ENCODE measurements around the gene RAB6A. TPM values are rescaled to one million over a fixed set of nuclear protein-coding genes. Genes with fewer than 3 reads are reported as not detected.
"Not testable (repeated sequence)": the region's sequence is repeated elsewhere in the genome, so short reads cannot be mapped to it uniquely, and the experiment has no call there.

RAB6A gene
- total RNA-seq, 1 experiment from 2014 or later = 76.3 TPM

DNA sequence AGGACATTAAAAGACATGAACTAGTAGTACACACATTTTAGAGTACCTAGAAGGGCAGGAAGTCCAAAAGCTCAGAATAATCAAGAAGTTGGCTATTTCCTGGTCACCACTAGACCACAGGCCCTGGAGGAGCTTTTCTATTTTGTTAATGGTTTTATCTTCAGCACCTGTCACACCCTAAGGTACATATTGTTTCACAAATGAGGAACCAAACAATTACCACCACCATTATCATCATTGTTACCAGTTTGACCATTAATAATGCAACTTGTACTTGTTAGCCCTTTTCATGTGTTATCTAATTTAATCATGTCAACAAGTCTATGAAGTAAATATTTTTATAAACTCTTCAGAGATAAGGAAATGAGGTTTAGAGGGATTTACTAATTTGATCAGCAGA lies 31.7 kb upstream of the RAB6A start:
- Histone ChIP-seq H4K20me1 (ENCODE audit: insufficient read depth, low read depth, low read length) (no peaks in the 10 kb centered on the region), H3K4me3 (ENCODE audit: low read length) (no peak overlapping the region), H3K27ac (ENCODE audit: low read length) (no peak overlapping the region), H3K27me3 (ENCODE audit: low read length) (no peaks in the 10 kb centered on the region), H3K36me3 (ENCODE audit: insufficient read depth, low read length) (0 out of 2 replicates have a peak, but pooled peaks cover 3% of the 10 kb centered on the region), H3K9ac (ENCODE audit: low read length) (no peak overlapping the region), H3K4me2 (ENCODE audit: low read depth, low read length, poor library complexity, severe bottlenecking) (no peak overlapping the region), H3K9me2 (replicated peaks; ENCODE audit: insufficient read depth, low read length) (no peaks in the 10 kb centered on the region), H3K9me3 (ENCODE audit: low read length) (no peaks in the 10 kb centered on the region), H2AFZ (ENCODE audit: low read length) (no peak overlapping the region), H3K4me1 (ENCODE audit: low read length) (peaks cover 12% of the 10 kb centered on the region), H3K79me2 (ENCODE audit: low read length) (peaks cover 51% of the 10 kb centered on the region)
- DNase-seq = no peak

DNA sequence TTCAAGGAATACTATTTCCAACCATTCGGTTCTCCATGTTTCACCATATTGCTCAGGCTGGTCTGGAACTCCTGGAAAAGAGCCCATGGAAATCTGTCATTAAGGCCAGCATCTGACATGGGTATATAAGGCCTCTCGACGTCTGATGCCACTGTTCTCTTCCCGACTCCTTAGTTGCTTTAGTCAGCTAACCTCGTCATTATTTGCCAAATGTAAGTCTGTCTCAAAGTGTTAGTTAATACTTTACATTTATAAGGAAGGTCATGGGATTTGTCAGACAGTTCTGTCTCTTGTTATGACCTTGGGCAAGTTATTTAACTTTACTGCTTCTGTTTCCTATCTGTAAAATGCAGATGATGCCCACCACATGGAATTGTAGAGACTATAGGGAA lies 28.4 kb upstream of the RAB6A start:
- 0 out of 2 replicates have a peak, but pooled peaks cover 3% of the 10 kb centered on the region for H3K36me3 ChIP-seq (ENCODE audit: insufficient read depth, low read length)
- H3K9ac ChIP-seq (ENCODE audit: low read length) = peak overlapping the region; percentile 95
- H3K9me2 ChIP-seq (replicated peaks; ENCODE audit: insufficient read depth, low read length) = no peaks in the 10 kb centered on the region
- peaks cover 50% of the 10 kb centered on the region for H3K79me2 ChIP-seq (ENCODE audit: low read length)
- no peaks in the 10 kb centered on the region for H3K27me3 ChIP-seq (ENCODE audit: low read length)
- H2AFZ ChIP-seq (ENCODE audit: low read length) = no peak overlapping the region
- H3K4me3 ChIP-seq (ENCODE audit: low read length) = peak overlapping the region; percentile 92
- peaks cover 22% of the 10 kb centered on the region for H3K4me1 ChIP-seq (ENCODE audit: low read length)
- no peaks in the 10 kb centered on the region for H4K20me1 ChIP-seq (ENCODE audit: insufficient read depth, low read depth, low read length)
- DNase-seq = no peak
- no peaks in the 10 kb centered on the region for H3K9me3 ChIP-seq (ENCODE audit: low read length)
- peak overlapping the region; percentile 78 for H3K4me2 ChIP-seq (ENCODE audit: low read depth, low read length, poor library complexity, severe bottlenecking)
- H3K27ac ChIP-seq (ENCODE audit: low read length) = peak overlapping the region; percentile 94; the same call in 1 of the 2 replicates

DNA sequence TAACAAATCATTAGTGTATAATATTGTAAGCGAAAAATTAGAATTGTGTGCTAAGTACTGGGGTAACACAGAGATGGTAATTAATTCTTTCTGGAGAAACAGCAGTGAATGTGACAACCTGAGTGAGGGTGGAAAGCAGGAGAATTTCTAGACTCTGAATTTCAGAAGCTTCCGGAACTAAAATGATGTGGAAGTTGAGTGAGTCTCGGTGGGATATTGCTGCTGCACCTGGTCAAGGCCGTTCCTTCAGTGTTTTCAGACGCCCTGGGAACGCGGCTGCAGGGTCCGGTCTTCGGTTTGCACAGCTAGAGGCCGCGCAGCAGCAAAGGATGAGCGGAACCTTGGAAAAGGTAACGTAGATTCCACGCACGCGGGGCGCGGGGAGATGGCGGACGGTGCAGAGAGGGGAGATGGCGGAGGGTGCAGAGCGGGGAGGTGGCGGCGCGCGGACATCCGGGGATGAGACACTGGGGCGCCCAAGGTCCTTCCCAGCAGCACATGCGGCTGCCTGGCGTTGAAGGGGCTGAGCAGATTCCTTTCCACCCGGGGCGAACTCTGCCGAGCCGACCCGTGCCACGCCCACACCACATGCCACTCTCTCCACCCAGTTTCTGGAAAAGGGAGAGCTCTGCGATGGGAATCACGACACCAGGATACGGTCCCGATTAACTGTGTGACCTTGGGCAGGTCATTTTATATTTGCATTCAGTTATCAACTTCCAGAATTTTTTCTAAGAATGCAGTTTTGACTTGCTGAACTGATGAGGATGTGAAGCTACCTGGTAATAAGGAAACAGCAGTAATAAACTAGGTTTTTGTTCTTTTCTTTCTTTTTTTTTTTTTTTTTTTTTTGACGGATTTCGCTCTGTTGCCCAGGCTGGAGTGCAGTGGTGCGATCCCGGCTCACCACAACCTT lies 27.0 kb upstream of the RAB6A start, which contains the start of gene MRPL48:
TSS of gene MRPL48 (plus strand) at position 232 of the 916 bp plus-strand sequence. CDS start at position 330, 98 bp downstream.
- peak within 1 kb of the TSS; percentile 95 for H3K9ac ChIP-seq (ENCODE audit: low read length)
- no peaks in the 10 kb centered on the region for H3K9me2 ChIP-seq (replicated peaks; ENCODE audit: insufficient read depth, low read length)
- peaks cover 42% of the 10 kb centered on the region for H3K79me2 ChIP-seq (ENCODE audit: low read length)
- H3K4me2 ChIP-seq (ENCODE audit: low read depth, low read length, poor library complexity, severe bottlenecking) = peak within 1 kb of the TSS; percentile 78
- peak within 1 kb of the TSS; percentile 92 for H3K4me3 ChIP-seq (ENCODE audit: low read length)
- no peaks in the 10 kb centered on the region for H3K9me3 ChIP-seq (ENCODE audit: low read length)
- no peaks in the 10 kb centered on the region for H4K20me1 ChIP-seq (ENCODE audit: insufficient read depth, low read depth, low read length)
- no peaks in the 10 kb centered on the region for H3K27me3 ChIP-seq (ENCODE audit: low read length)
- DNase-seq = peak; percentile 98
- H2AFZ ChIP-seq (ENCODE audit: low read length) = peak within 1 kb of the TSS; percentile 96; the same call in 1 of the 2 replicates
- peak within 1 kb of the TSS; percentile 94 for H3K27ac ChIP-seq (ENCODE audit: low read length)
- peaks cover 24% of the 10 kb centered on the region for H3K4me1 ChIP-seq (ENCODE audit: low read length)
- H3K36me3 ChIP-seq (ENCODE audit: insufficient read depth, low read length) = 0 out of 2 replicates have a peak, but pooled peaks cover 3% of the 10 kb centered on the region

DNA sequence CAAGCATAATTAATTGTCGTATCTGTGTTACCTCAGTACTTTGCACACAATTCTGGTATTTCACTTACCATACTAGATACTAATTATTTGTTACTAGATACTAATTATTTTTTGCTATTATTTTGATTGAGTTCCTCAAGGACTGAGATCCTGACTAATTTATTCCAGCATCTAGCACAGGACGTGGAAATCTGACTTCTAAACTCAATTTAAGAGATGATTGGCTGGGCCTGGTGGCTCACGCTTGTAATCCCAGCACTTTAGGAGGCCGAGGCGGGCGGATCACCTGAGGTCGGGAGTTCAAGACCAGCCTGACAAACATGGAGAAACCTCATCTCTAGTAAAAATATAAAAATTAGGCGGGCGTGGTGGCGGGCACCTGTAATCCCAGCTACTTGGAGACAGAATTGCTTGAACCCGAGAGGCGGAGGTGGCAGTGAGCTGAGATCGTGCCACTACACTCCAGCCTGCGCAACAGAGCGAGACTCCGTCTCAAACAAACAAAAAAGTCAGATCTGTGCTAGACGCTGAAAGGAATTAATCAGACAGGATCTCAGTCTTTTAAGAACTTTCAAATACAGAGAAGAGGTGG lies 26.3 kb upstream of the RAB6A start:
- H3K36me3 ChIP-seq (ENCODE audit: insufficient read depth, low read length) = 0 out of 2 replicates have a peak, but pooled peaks cover 3% of the 10 kb centered on the region
- peaks cover 24% of the 10 kb centered on the region for H3K4me1 ChIP-seq (ENCODE audit: low read length)

DNA sequence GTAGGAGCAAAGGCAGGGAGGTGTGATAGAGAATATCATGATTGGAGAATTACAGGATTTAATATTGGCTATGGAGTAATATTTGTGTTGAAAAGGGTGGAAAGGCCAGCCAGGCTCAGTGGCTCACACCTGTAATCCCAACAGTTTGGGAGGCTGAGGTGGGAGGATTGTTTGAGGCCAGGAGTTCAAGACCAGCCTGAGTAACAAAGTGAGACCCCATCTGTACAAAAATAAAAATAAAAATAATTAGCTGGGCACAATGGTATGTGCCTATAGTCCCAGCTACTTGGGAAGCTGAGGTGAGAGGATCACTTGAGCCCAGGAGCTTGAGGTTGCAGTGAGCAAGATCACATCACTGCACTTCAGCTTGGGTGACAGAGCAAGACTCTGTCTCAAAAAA lies 24.6 kb upstream of the RAB6A start:
- H3K4me2 ChIP-seq (ENCODE audit: low read depth, low read length, poor library complexity, severe bottlenecking); H3K9me3 ChIP-seq (ENCODE audit: low read length): not testable (repeated sequence)
- peaks cover 22% of the 10 kb centered on the region for H3K79me2 ChIP-seq (ENCODE audit: low read length)

More for the DNA sequence above, 26.3 kb upstream of the RAB6A start:
- Histone ChIP-seq H3K27ac (ENCODE audit: low read length) (peak overlapping the region; percentile 94), H2AFZ (ENCODE audit: low read length) (peak overlapping the region; percentile 96; the same call in 1 of the 2 replicates), H4K20me1 (ENCODE audit: insufficient read depth, low read depth, low read length) (no peaks in the 10 kb centered on the region), H3K27me3 (ENCODE audit: low read length) (no peaks in the 10 kb centered on the region), H3K9ac (ENCODE audit: low read length) (peak overlapping the region; percentile 95), H3K9me2 (replicated peaks; ENCODE audit: insufficient read depth, low read length) (no peaks in the 10 kb centered on the region), H3K9me3 (ENCODE audit: low read length) (no peaks in the 10 kb centered on the region), H3K4me3 (ENCODE audit: low read length) (peak overlapping the region; percentile 92), H3K4me2 (ENCODE audit: low read depth, low read length, poor library complexity, severe bottlenecking) (peak overlapping the region; percentile 78), H3K79me2 (ENCODE audit: low read length) (peaks cover 35% of the 10 kb centered on the region)
- DNase-seq = peak; percentile 59

DNA sequence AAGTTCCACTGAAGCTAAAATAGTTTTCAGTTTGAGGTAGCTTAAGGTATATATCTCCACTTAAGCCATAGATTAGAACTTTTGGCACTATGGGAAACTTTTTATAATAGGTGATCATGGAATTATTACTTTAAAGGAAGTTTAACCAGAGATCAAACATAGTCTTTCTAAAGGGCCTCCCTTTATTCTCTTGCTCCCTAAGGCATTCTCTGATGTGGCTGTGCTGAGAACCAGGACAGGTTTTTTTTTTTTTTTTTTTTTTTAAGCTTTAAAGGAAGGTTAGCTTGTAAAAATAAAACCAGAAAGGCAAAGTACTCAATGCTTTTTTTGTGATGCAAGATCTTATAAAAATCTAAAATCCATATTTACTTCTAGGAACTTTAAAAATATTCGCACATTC lies 23.9 kb upstream of the RAB6A start:
- H3K4me3 ChIP-seq (ENCODE audit: low read length) = no peak overlapping the region
- 0 out of 2 replicates have a peak, but pooled peaks cover 3% of the 10 kb centered on the region for H3K36me3 ChIP-seq (ENCODE audit: insufficient read depth, low read length)
- H3K9ac ChIP-seq (ENCODE audit: low read length) = no peak overlapping the region
- no peak for DNase-seq
- H3K4me2 ChIP-seq (ENCODE audit: low read depth, low read length, poor library complexity, severe bottlenecking) = no peak overlapping the region
- H2AFZ ChIP-seq (ENCODE audit: low read length) = no peak overlapping the region
- no peaks in the 10 kb centered on the region for H3K9me2 ChIP-seq (replicated peaks; ENCODE audit: insufficient read depth, low read length)
- no peaks in the 10 kb centered on the region for H4K20me1 ChIP-seq (ENCODE audit: insufficient read depth, low read depth, low read length)
- H3K79me2 ChIP-seq (ENCODE audit: low read length) = peaks cover 21% of the 10 kb centered on the region
- H3K27ac ChIP-seq (ENCODE audit: low read length) = peak overlapping the region; percentile 13; the same call in 1 of the 2 replicates
- H3K27me3 ChIP-seq (ENCODE audit: low read length) = no peaks in the 10 kb centered on the region
- peaks cover 28% of the 10 kb centered on the region for H3K4me1 ChIP-seq (ENCODE audit: low read length)
- H3K9me3 ChIP-seq (ENCODE audit: low read length) = no peaks in the 10 kb centered on the region

More for the DNA sequence above, 24.6 kb upstream of the RAB6A start:
- H3K4me3 ChIP-seq (ENCODE audit: low read length); H3K9me2 ChIP-seq (replicated peaks; ENCODE audit: insufficient read depth, low read length); H2AFZ ChIP-seq (ENCODE audit: low read length); H3K36me3 ChIP-seq (ENCODE audit: insufficient read depth, low read length); DNase-seq; H3K27me3 ChIP-seq (ENCODE audit: low read length); H3K27ac ChIP-seq (ENCODE audit: low read length); H3K9ac ChIP-seq (ENCODE audit: low read length); H4K20me1 ChIP-seq (ENCODE audit: insufficient read depth, low read depth, low read length): not testable (repeated sequence)
- peaks cover 24% of the 10 kb centered on the region for H3K4me1 ChIP-seq (ENCODE audit: low read length)

DNA sequence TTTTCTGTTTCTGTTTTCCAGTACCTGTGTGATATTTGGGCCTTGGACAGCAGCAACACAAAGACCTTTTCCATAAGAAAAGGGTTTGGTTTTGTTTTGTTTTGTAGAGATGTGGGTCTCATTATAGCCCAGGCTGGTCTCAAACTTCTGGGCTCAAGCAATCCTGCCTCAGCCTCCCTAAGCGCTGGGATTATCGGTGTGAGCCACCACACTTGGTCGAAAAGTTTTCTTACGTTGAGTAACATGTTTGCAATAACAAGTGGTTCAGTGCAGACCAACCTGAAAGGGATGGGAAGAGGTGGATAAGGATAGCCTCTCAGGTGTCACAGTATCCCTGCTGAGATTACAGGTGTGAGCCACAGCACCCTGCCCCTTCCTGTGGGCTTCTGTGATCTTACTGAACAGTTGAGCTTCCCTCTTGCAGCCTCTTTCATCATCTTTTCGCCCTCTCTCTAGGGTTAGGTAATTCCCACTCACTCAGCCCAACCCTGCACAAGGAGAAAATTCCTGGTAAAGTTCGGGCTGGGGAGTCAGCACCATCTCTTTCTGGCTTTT lies 23.3 kb upstream of the RAB6A start:
- peak overlapping the region; percentile 13; the same call in 1 of the 2 replicates for H3K27ac ChIP-seq (ENCODE audit: low read length)
- peaks cover 15% of the 10 kb centered on the region for H3K79me2 ChIP-seq (ENCODE audit: low read length)
- peaks cover 24% of the 10 kb centered on the region for H3K4me1 ChIP-seq (ENCODE audit: low read length)
- H3K9me3 ChIP-seq (ENCODE audit: low read length) = no peaks in the 10 kb centered on the region
- no peaks in the 10 kb centered on the region for H4K20me1 ChIP-seq (ENCODE audit: insufficient read depth, low read depth, low read length)
- no peaks in the 10 kb centered on the region for H3K9me2 ChIP-seq (replicated peaks; ENCODE audit: insufficient read depth, low read length)
- no peaks in the 10 kb centered on the region for H3K27me3 ChIP-seq (ENCODE audit: low read length)
- H3K4me2 ChIP-seq (ENCODE audit: low read depth, low read length, poor library complexity, severe bottlenecking) = no peak overlapping the region
- no peak overlapping the region for H2AFZ ChIP-seq (ENCODE audit: low read length)
- H3K9ac ChIP-seq (ENCODE audit: low read length) = no peak overlapping the region
- no peak for DNase-seq
- H3K4me3 ChIP-seq (ENCODE audit: low read length) = no peak overlapping the region
- no peaks in the 10 kb centered on the region for H3K36me3 ChIP-seq (ENCODE audit: insufficient read depth, low read length)
